WTC11 (cell line): ENCODE data around the gene TRIM45. TPM values are rescaled to one million over a fixed set of nuclear protein-coding genes. Genes with fewer than 3 reads are reported as not detected.

Source experiments
- ATAC-seq: fragments of 200-7000 bp; cut with Tn5 transposase; 2 replicates; pipeline ENCODE4 v1.10.0; 2021; ENCODE audit warnings: mild to moderate bottlenecking, moderate library complexity
- CTCF ChIA-PET: fragments of 300-600 bp; sonication (Branson Sonifier 250); formaldehyde crosslinking; loops from one replicate; lab custom pipeline; 2021; ENCODE audit warnings: antibody characterized with exemption; lab: Charles Lee
- POLR2A ChIA-PET: fragments of 350-600 bp; sonication (Branson Sonifier 250); formaldehyde crosslinking; loops from one replicate; lab custom pipeline; 2021; ENCODE audit warnings: antibody characterized with exemption; lab: Charles Lee
- DNase-seq: peaks from one replicate; pipeline ENCODE4 v3.0.0; 2021; ENCODE audit warnings: low spot score
- H3K27ac Mint-ChIP-seq: 2 replicates; pipeline ENCODE4 v1.8.0; 2021; ENCODE audit warnings: mixed read lengths
- H3K27me3 Mint-ChIP-seq: 2 replicates; pipeline ENCODE4 v1.8.0; 2021; ENCODE audit warnings: low read depth, mild to moderate bottlenecking, moderate library complexity, mixed read lengths
- H3K36me3 Mint-ChIP-seq: 2 replicates; pipeline ENCODE4 v1.8.0; 2021; ENCODE audit warnings: mixed read lengths
- H3K4me1 Mint-ChIP-seq: 2 replicates; pipeline ENCODE4 v1.8.0; 2022; ENCODE audit warnings: mixed read lengths
- H3K4me3 Mint-ChIP-seq: 2 replicates; pipeline ENCODE4 v1.8.0; 2021; ENCODE audit warnings: mild to moderate bottlenecking, moderate library complexity, mixed read lengths
- H3K9me3 Mint-ChIP-seq: 2 replicates; pipeline ENCODE4 v1.8.0; 2021; ENCODE audit warnings: mixed read lengths
- ATF1 ChIP-seq: sonication (generic); formaldehyde crosslinking; IDR thresholded peaks from 2 replicates; pipeline ENCODE4 v1.8.1; 2023; ENCODE audit warnings: mild to moderate bottlenecking, moderate library complexity, missing genetic modification reagents
- CTCF ChIP-seq: fragments of 200-600 bp; IDR thresholded peaks from 2 replicates; pipeline ENCODE4 v1.8.0; 2022; ENCODE audit warnings: antibody characterized with exemption
- ESRRA ChIP-seq: sonication (generic); formaldehyde crosslinking; IDR thresholded peaks from 2 replicates; pipeline ENCODE4 v1.8.1; 2022; ENCODE audit warnings: mild to moderate bottlenecking, missing genetic modification reagents, borderline replicate concordance
- FOXK1 ChIP-seq: sonication (generic); formaldehyde crosslinking; IDR thresholded peaks from 2 replicates; pipeline ENCODE4 v1.8.0; 2022; ENCODE audit warnings: mild to moderate bottlenecking, moderate library complexity, missing genetic modification reagents
- FOXP1 ChIP-seq: sonication (generic); formaldehyde crosslinking; IDR thresholded peaks from 2 replicates; pipeline ENCODE4 v1.8.0; 2022; ENCODE audit warnings: missing genetic modification reagents, mild to moderate bottlenecking, moderate library complexity, borderline replicate concordance
- FOXP4 ChIP-seq: sonication (generic); formaldehyde crosslinking; IDR thresholded peaks from 2 replicates; pipeline ENCODE4 v1.8.0; 2022; ENCODE audit warnings: mild to moderate bottlenecking, missing genetic modification reagents
- GTF2I ChIP-seq: fragments of 250-450 bp; sonication (Bioruptor Pico); conservative IDR thresholded peaks from 2 replicates; pipeline ENCODE4 v1.4.0; 2021; ENCODE audit warnings: mild to moderate bottlenecking
- HMGA2 ChIP-seq: fragments of 250-450 bp; sonication (Bioruptor Pico); IDR thresholded peaks from 2 replicates; pipeline ENCODE4 v1.4.0; 2021; ENCODE audit warnings: mild to moderate bottlenecking, moderate library complexity
- HMGXB4 ChIP-seq: sonication (generic); formaldehyde crosslinking; IDR thresholded peaks from 2 replicates; pipeline ENCODE4 v1.8.1; 2023; ENCODE audit warnings: mild to moderate bottlenecking, moderate library complexity, missing genetic modification reagents
- JUN ChIP-seq: sonication (generic); formaldehyde crosslinking; IDR thresholded peaks from 2 replicates; pipeline ENCODE4 v1.8.0; 2023; ENCODE audit warnings: mild to moderate bottlenecking, missing genetic modification reagents
- MAX ChIP-seq: sonication (generic); formaldehyde crosslinking; IDR thresholded peaks from 2 replicates; pipeline ENCODE4 v1.8.0; 2022; ENCODE audit warnings: mild to moderate bottlenecking, missing genetic modification reagents
- NFATC4 ChIP-seq: fragments of 250-450 bp; sonication (Bioruptor Pico); IDR thresholded peaks from 2 replicates; pipeline ENCODE4 v1.9.0; 2021; ENCODE audit warnings: mild to moderate bottlenecking
- NFYB ChIP-seq: sonication (generic); formaldehyde crosslinking; conservative IDR thresholded peaks from 2 replicates; pipeline ENCODE4 v1.8.0; 2022; ENCODE audit warnings: low read depth, missing genetic modification reagents
- SOX15 ChIP-seq: fragments of 250-450 bp; sonication (Bioruptor Pico); IDR thresholded peaks from 2 replicates; pipeline ENCODE4 v1.9.0; 2021; ENCODE audit warnings: mild to moderate bottlenecking
- TP53 ChIP-seq: sonication (generic); formaldehyde crosslinking; IDR thresholded peaks from 2 replicates; pipeline ENCODE4 v1.8.1; 2023; ENCODE audit warnings: mild to moderate bottlenecking, missing genetic modification reagents
- ZBTB21 ChIP-seq: sonication (generic); formaldehyde crosslinking; IDR thresholded peaks from 2 replicates; pipeline ENCODE4 v1.8.1; 2023; ENCODE audit warnings: mild to moderate bottlenecking, missing genetic modification reagents, borderline replicate concordance
- ZNF263 ChIP-seq: sonication (generic); formaldehyde crosslinking; IDR thresholded peaks from 2 replicates; pipeline ENCODE4 v1.8.1; 2022; ENCODE audit warnings: low read depth, mild to moderate bottlenecking, moderate library complexity, missing genetic modification reagents
- ZNF317 ChIP-seq: sonication (generic); formaldehyde crosslinking; IDR thresholded peaks from 2 replicates; pipeline ENCODE4 v1.8.1; 2023; ENCODE audit warnings: low read depth, mild to moderate bottlenecking, moderate library complexity, missing genetic modification reagents, borderline replicate concordance
- total RNA-seq: library from RNA; stranded (reverse); gene quantifications from 3 replicates; pipeline ENCODE4 v1.2.3, GENCODE V29; 2021

TRIM45 gene
- total RNA-seq, 1 experiment from 2014 or later = 11.8 TPM

GRCh38 chr1:117123274-117123673, 1.7 kb upstream of the TRIM45 start:
- 0 out of 2 replicates have a peak overlapping the region, but pooled peaks have one; percentile 20 for H3K4me3 Mint-ChIP-seq
- CTCF ChIA-PET = interaction anchor here (2.5 to 5.3 kb wide), 2 partner anchors 30 to 162 kb away, joined by 9 to 63 read pairs; no protein-coding TSS in a partner anchor
- H3K27ac Mint-ChIP-seq = no peak overlapping the region
- peaks cover under 1% of the 10 kb centered on the region; the same call in 1 of the 2 replicates for H3K36me3 Mint-ChIP-seq
- POLR2A ChIA-PET = no interaction called here
- TF ChIP-seq ZNF317 = no peak
- TF ChIP-seq FOXP1 (CRISPR knock-in tag) = no peak
- no peak for TF ChIP-seq GTF2I (CRISPR knock-in tag)
- TF ChIP-seq SOX15 (CRISPR knock-in tag) = no peak
- no peak for TF ChIP-seq ATF1 (CRISPR knock-in tag)
- no peak for TF ChIP-seq JUN (CRISPR knock-in tag)
- no peak for TF ChIP-seq TP53 (CRISPR knock-in tag)
- no peak for TF ChIP-seq FOXK1
- H3K4me1 Mint-ChIP-seq = peaks cover 19% of the 10 kb centered on the region
- H3K27me3 Mint-ChIP-seq = no peaks in the 10 kb centered on the region
- no peak for DNase-seq
- no peaks in the 10 kb centered on the region for H3K9me3 Mint-ChIP-seq
- no peak for ATAC-seq

- Mint-ChIP-seq H3K36me3 (peaks cover 9% of the 10 kb centered on the region; the same call in 1 of the 2 replicates), H3K9me3 (no peaks in the 10 kb centered on the region), H3K4me1 (peaks cover 13% of the 10 kb centered on the region), H3K4me3 (peak overlapping the region; percentile 80), H3K27me3 (no peaks in the 10 kb centered on the region)
- CTCF ChIA-PET = interaction anchor here (0.7 to 5.3 kb wide), 7 partner anchors 14 to 163 kb away, joined by 3 to 63 read pairs (median 4); partner anchors contain the start of gene TTF2
- POLR2A ChIA-PET = interaction anchor here (1.0 kb wide), 2 partner anchors 62 to 162 kb away, joined by 4 to 5 read pairs; partner anchors contain the start of gene TTF2
- no peak for ATAC-seq
- DNase-seq = no peak
- TF ChIP-seq HMGA2 (no peak), FOXP4 (CRISPR knock-in tag) (no peak), NFYB (no peak), NFATC4 (CRISPR knock-in tag) (no peak), ESRRA (CRISPR knock-in tag) (no peak), HMGXB4 (CRISPR knock-in tag) (0 out of 2 replicates have a peak, but pooled peaks have one; percentile 26), ZBTB21 (no peak), MAX (CRISPR knock-in tag) (peak; percentile 70), ZNF263 (CRISPR knock-in tag) (no peak), CTCF (no peak), FOXK1 (peak; percentile 14; the same call in 1 of the 2 replicates)
- TF ChIP-seq, all 79 proteins: peak for 3
- no peak overlapping the region for H3K27ac Mint-ChIP-seq
Measured at GRCh38 chr1:117122330-117123025, 929 bp upstream of the TRIM45 start.
